Hepatic stellate cell (primary cell): ENCODE data around the gene TMEM158.
A peak's percentile ranks its signal among the peaks of the same experiment; 100 is the strongest.

Experiments
- DNase-seq: peaks from one replicate; pipeline ENCODE4 v3.0.0; 2011; ENCODE audit warnings: low spot score

Gene TMEM158

GRCh38 chr3:45232521-45232920, 6.4 kb upstream of the TMEM158 start:
- no peak for DNase-seq

DNA sequence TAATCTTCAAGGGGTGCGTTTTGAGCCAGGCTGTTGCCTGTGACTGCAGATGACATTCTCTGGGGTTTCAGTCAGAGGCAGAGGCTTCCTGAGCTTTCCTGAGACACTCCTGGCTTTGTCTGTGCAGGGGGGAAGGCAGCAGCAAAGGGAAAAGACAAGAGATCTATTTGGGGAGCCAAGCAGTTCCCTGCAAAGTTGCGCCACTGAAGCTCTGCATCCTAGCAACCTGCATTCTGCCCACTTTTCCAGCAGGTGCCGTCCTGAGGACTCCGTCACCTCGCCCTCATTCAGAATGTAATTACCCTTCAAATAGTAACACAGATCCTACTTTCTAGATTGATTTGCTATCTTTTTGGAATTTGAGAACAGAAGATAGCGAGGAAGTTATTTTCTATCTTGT, 1.9 kb upstream of the TMEM158 start:
- DNase-seq, result no peak

GRCh38 chr3:45227071-45227820, 1.2 kb upstream of the TMEM158 start:
- DNase-seq, result no peak

- DNase-seq, result no peak
These were observed 452 bp downstream of the TMEM158 start for GRCh38 chr3:45225465-45226205.

- peak; percentile 79 for DNase-seq
These were observed 1.1 kb downstream of the TMEM158 start for GRCh38 chr3:45224824-45225464.

DNA sequence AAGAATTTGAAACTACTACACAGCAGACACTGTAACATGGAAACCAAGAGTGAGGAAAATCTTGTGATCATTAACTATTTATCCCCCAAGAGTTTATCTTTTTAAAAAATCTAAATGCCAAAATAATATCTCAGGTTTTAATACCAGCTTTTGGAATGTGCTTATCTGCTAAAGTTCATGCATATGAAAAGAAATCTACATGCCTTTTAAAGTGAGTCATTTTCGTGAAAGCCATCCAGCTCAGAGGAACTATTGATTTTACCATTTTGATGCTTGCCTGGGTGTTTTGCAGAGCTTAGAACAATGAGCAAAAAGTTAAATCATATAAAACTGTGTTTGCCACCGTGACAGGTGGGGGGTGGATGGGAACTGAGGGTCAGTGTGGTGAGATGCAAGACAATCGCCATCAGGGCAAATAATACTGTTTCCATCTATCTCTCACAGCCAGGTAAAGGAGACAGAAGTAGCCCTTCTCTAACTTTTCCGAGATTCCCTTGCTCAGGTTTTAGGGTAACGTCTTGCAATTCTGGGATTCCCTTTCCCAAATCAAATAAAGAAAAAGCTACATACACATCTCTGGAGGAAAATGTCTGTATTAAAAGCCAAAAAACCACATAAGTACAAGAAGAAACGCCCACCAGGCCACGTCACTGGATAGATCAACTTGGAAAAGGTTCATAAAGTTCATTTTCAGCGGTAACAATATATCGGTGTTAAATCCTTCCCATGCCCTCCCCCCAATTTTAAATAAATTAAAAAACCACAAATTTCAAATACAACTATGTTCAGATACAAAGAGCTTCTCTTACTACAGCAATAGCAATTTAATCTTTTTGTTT, 2.0 kb downstream of the TMEM158 start:
- no peak for DNase-seq

DNA sequence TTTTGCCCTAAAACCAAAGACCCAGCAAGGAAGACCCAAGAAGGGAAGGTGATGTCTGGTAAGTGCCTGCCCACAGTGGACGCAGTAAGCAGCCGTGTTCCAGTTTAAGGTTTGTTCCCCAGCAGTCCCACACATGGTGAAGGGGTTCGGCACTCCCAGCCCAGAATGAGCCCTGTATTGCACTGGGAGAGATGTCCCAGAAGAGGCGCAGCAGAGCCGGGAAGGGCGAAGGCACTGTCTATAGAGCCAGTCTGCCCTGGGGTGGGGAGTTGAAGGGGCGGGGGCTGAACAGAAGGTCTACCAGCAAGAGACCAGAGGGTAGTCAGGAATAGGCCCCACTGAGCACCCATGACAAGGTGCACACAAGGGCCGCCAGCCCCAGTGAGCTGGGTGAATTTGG, 6.4 kb downstream of the TMEM158 start:
- DNase-seq, result no peak

DNA sequence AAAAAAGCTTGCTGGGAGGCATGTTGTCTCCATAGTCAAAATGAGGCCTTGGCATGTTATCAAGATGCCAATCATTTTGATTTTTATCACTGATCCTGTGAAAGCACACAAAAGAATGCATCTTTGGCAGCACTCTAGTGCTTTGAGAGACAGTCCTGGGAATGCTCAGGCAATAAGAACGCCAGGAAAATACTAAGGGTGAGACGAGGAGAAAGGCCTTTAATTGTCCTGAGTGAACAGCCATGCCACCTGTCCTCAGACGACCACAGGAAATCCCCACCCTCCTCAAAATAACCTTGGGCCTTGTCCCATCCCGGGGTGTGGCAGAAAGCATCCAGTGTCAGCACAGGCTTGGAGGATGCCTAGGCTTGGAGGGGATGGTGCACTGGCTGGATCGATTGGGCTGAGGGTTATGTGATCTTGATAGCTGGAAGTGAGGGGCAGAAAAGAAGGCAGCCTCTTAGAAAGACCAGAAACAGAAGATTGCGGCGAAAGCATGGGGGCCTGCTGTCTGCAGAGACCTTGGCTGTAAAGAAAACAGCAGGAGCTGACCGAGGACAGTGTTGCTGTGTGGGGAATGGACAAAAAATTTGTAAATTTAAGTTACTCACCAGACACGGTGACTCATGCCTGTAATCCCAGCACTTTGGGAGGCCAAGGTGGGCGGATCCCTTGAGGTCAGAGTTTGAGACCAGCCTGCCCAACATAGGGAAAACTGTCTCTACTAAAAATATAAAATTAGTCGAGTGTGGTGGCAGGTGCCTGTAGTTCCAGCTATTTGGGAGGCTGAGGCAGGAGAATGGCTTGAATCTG, 7.3 kb downstream of the TMEM158 start:
- DNase-seq, result peak; percentile 57

- no peak for DNase-seq
These were observed 10.0 kb downstream of the TMEM158 start for GRCh38 chr3:45216021-45216609.

DNA sequence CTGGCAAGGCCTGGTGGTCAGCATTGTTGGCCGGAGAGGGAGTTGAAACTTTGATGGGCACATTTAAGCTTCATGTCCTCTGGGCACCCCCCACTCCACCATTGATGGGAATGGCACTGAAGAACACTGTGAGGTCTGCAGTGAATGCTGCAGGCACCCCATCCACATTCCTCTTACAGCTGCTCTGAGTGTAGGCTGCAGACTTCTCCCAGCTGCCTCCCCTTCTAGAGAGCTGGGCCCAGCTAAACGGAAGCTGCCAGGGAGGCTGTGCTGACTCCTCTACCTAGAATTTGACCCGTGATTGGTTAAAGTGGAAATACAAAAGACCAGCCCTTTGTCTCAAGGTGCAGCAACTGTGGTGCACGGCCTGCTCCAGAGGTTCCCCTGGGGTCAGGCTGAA, 10.6 kb downstream of the TMEM158 start:
- no peak for DNase-seq

DNA sequence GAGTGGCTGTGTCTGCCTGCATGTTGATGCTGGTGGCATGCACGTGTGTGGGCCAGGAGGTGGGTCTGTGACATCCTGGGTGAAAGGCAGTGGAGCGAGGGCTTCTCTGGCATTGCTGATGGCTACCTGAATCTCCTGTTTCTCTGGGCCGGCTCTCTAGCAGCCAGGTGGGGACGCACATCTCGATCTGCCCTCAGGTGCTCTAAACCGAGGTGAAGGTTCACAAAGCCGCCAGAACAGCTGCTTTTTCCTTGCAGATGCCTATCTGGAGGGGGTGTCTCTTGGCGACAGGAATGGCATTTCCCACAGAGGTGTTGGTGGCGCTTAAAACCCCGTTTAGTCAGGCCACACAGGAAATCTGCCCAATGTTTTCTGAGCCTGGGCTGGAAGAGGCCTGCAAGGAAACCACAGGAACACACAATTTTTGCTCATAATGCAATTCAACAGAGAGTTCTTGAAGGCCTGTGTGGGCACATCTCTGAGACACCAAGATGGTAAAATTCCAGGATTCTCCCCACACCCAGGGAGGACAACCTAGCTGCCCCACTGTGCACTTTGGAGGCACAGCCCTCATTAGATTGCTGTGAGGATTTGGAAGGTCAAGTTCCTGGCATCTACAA, 11.9 kb downstream of the TMEM158 start:
- DNase-seq, result no peak

DNA sequence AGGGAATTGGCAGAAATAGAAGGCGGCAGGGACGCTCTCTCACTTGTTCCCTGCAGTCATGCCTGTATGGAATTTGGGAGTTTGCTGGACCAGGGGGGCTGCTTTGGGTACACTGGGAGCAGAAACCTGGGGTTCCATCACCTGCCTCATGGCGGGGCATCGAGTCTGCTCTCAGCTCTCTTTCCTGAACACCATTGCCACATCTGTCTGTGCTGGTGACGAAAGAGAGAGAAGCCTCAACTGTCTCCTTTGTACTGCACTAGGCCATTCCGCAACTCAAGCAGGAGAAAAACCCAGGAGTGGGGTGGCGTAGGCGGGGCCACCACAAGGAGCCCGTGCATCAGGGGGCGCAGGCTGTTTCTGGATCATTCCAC, 14.0 kb downstream of the TMEM158 start:
- DNase-seq, result no peak

DNA sequence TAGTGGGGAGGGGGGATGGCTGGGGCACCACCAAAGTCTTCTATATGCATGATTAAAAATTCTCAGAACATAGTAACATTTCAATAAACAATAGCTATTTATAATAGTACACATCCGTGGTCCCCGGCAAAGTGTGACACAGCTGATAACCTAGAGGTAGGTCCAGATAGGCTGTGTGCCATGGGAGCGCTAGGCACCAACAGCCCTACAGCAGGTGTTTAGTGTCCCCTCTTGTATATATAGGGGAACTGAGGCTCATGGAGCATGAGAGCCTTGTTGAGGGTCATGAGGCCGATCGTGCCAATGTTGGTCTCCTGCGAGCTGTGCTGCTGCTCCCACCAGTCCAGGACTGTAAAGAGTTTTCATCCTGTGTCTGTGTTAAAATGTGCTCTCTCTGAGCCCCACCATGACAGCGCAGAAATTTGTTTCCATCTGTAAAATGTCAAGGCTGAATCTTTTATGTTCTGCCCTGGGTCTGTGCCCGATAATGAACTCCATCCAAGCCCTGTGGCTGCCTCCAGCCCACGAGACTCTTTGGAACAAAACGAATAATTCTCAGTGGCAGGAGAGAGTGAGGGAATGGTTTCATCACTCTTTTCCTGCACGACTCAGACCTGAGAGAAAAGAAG, 14.5 kb downstream of the TMEM158 start:
- DNase-seq, result no peak

DNA sequence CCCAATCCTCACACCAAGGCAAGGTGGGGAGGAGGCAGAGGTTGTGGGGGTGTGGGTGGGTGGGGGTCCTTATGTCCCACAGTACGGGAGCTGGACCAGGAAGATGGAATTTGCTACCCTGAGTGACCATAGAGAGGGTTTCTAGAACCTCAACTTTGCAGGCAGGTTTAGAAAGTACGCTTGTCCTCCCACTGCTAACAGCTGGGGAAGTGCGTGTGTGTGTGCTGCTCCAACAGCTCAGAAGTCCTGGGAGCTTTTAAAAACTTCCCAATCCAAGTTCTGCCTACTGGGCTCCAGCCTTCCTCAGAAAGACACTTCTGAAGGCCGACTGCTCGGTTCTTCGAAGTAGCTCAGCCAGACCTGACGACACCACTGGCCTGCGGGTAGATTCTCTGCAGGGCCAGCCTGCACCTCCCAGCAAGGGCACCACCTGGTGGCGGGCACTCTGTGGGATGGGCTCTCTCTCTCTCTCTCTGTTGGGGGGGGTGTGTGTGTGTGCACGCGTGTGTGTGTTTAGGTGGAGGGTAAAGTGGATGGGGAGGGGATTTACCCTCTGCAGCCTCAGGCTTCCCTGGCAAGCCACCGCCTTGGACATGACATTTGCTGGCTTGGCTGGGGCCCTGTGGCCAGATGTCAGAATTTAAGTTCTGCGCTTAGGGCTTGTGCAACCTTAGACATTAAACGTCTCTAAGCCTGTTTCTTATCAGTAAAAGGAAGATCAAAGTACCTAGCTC, 15.6 kb downstream of the TMEM158 start:
- peak; percentile 65 for DNase-seq

DNA sequence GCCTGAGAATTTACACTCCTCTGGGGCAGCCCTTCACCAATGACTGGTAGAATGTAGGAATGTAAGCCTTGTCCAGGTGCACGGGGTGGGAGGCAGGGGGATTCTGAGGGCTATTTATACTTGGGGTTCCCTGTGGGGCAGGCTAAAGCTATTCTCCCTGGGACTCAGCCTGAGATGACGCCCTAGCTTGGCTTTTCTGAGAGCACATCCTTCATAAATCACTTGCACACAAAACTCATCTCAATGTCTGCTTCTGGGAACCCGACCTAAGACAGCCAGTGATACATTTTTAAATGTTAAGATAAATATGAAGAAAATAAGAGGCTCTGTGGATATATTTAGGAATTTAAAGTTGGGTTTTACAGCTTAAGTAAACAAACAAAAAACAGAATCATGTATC, 16.6 kb downstream of the TMEM158 start:
- peak; percentile 22 for DNase-seq

DNA sequence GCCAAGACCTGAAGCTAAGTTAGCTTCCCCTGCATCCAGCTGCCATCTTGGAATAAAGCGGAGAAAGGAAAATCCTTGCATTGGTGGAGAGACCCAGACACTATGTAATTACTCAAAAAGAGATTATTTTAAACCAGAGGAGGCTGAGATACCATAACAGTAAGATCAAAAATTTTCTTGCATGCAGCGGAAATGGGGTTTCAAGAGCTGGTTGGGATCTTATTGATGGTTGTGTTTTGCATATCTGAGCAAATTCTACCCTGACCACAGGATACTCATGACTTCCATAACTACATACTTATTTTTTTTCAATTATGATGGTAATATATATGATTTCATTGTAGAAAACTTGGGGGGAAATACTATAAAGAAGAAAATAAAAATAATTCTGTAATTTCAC, 17.5 kb downstream of the TMEM158 start:
- DNase-seq, result no peak

DNA sequence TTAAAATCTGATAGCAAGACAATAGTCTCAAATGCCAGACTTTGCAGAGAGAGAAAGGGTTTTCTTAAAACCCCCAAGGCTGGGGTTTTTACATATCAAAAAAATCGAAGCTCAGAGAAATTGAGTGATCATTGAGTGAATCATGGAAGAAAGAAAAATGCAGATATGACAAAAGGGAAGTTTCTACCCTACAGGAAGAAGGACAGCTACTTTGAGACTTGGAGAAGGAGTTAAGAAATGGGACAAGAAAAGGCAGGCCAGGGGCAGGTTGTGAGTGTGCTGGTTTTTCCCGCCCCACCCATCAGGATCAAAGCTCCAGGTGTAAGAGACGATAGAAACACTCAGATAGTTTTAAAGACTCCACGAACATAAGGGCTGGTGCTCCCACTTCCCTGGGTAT, 18.6 kb downstream of the TMEM158 start:
- no peak for DNase-seq

- DNase-seq, result no peak
These were observed 21.0 kb downstream of the TMEM158 start for GRCh38 chr3:45205126-45205525.

GRCh38 chr3:45204136-45204535, 22.0 kb downstream of the TMEM158 start:
- DNase-seq, result peak; percentile 37
